ENCODE results near the gene WNT8B.

Gene WNT8B

GRCh38 chr10:100508691-100509150 is 45.9 kb downstream of the WNT8B start:
- H2AFZ ChIP-seq (ENCODE audit: low read depth, low read length, severe bottlenecking) = no peak overlapping the region
- H3K9ac ChIP-seq (ENCODE audit: low read length) = no peak overlapping the region
- H3K79me2 ChIP-seq (ENCODE audit: insufficient read depth, low read length) = no peaks in the 10 kb centered on the region
- H3F3A ChIP-seq (ENCODE audit: insufficient read depth) = no peaks in the 10 kb centered on the region; the same call in 1 of the 2 replicates
- H4K20me1 ChIP-seq (ENCODE audit: low read depth, low read length) = no peaks in the 10 kb centered on the region
- H3K4me2 ChIP-seq (ENCODE audit: low read depth, low read length, poor library complexity, severe bottlenecking) = no peak overlapping the region
- H3K27me3 ChIP-seq (ENCODE audit: low read length) = no peaks in the 10 kb centered on the region
- TF ChIP-seq EZH2phosphoT487 (conservative IDR thresholded peaks at IDR 0.05; ENCODE audit: low read length) (no peak), CTCF (IDR thresholded peaks at IDR 0.05; ENCODE audit: insufficient read depth, low read length, poor library complexity, severe bottlenecking) (peak; percentile 37)
- no peak overlapping the region for H3K4me3 ChIP-seq (ENCODE audit: insufficient read depth, low read length, poor library complexity, severe bottlenecking)
- no peak overlapping the region for H3K27ac ChIP-seq (ENCODE audit: low read depth, low read length)
- no peaks in the 10 kb centered on the region for H3K9me3 ChIP-seq (ENCODE audit: insufficient read depth, low read length)
- no peaks in the 10 kb centered on the region for H3K36me3 ChIP-seq (ENCODE audit: low read length)
- no peaks in the 10 kb centered on the region for H3K9me2 ChIP-seq (replicated peaks; ENCODE audit: insufficient read depth, low read length)

DNA sequence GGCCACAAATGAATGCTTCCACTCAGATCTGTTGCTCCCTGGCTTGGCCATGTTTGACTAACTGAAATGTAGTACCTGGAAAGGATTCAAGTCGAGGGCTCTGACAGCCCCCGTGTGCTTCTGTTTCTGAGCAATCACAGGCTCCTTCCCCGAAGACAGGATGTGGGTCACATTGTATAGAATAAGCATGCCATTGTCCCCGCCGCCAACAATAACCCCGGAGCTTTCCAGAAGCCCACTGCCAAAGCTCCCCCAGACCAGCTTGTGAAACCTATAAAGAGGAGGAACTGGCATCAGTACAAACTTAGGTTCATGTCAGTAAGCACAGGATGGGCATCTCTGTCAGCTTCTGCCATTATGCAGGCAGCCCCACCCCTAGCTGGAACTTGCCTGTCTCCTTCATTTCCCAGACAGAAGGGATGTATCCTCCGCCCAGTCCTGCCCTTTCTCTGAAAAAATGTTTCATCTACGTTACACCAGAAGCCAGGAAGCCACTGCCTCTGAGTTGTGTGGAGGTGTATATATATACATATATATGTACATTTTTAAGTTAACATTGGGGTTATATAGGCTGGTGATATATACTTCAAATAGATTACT is 46.5 kb downstream of the WNT8B start:
- Histone ChIP-seq H3K9me3 (ENCODE audit: insufficient read depth, low read length) (no peaks in the 10 kb centered on the region), H2AFZ (ENCODE audit: low read depth, low read length, severe bottlenecking) (no peak overlapping the region), H3K9me2 (replicated peaks; ENCODE audit: insufficient read depth, low read length) (no peaks in the 10 kb centered on the region), H3K4me3 (ENCODE audit: insufficient read depth, low read length, poor library complexity, severe bottlenecking) (no peak overlapping the region), H3K9ac (ENCODE audit: low read length) (no peak overlapping the region), H3K36me3 (ENCODE audit: low read length) (no peaks in the 10 kb centered on the region), H3F3A (ENCODE audit: insufficient read depth) (no peaks in the 10 kb centered on the region; the same call in 1 of the 2 replicates), H3K27me3 (ENCODE audit: low read length) (no peaks in the 10 kb centered on the region), H3K79me2 (ENCODE audit: insufficient read depth, low read length) (no peaks in the 10 kb centered on the region), H3K4me2 (ENCODE audit: low read depth, low read length, poor library complexity, severe bottlenecking) (no peak overlapping the region), H3K27ac (ENCODE audit: low read depth, low read length) (no peak overlapping the region), H4K20me1 (ENCODE audit: low read depth, low read length) (no peaks in the 10 kb centered on the region)
- no peak for TF ChIP-seq EZH2phosphoT487 (conservative IDR thresholded peaks at IDR 0.05; ENCODE audit: low read length)
- TF ChIP-seq CTCF (IDR thresholded peaks at IDR 0.05; ENCODE audit: insufficient read depth, low read length, poor library complexity, severe bottlenecking) = no peak

DNA sequence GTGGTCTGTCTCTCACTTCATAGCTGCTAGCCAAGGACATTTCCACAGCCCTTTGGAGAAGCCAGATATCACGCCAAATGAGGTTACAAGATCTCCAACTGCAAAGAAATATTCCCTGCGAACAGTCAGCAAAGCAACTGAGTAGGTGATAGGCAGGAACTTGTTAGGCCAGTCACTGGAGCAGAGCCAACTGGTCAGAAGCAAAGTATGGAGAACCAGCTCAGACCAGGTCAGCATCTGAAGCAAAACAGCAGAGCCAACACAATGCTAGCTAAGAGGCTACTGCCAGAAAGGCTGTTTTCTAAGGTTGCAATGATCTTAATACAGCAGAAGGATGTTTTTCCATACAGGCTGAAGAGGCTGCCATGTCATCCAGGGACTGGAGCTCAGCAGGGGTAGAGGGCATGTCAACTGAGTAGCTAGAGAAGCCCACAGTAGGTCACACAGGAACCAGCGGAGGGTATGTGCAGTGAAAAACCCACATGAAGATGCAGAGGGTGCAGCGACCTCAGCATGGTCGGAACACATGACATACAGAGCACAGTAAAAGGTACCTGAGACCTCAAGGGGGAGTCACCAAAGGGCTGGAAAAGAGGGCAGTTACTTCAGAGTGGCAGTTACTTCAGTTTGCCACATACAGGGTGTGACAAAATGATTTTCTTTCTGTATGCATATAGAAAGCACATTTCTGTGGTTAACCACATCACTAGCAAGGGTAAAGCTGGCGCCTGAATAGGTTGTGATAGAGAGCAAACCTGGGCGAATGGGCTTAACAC is 47.9 kb downstream of the WNT8B start:
- H3K79me2 ChIP-seq (ENCODE audit: insufficient read depth, low read length) = no peaks in the 10 kb centered on the region
- no peak overlapping the region for H3K4me3 ChIP-seq (ENCODE audit: insufficient read depth, low read length, poor library complexity, severe bottlenecking)
- no peak overlapping the region for H3K4me2 ChIP-seq (ENCODE audit: low read depth, low read length, poor library complexity, severe bottlenecking)
- no peak overlapping the region for H2AFZ ChIP-seq (ENCODE audit: low read depth, low read length, severe bottlenecking)
- H3F3A ChIP-seq (ENCODE audit: insufficient read depth) = no peaks in the 10 kb centered on the region; the same call in 1 of the 2 replicates
- no peak overlapping the region for H3K9ac ChIP-seq (ENCODE audit: low read length)
- H3K9me2 ChIP-seq (replicated peaks; ENCODE audit: insufficient read depth, low read length) = no peaks in the 10 kb centered on the region
- no peaks in the 10 kb centered on the region for H3K36me3 ChIP-seq (ENCODE audit: low read length)
- no peaks in the 10 kb centered on the region for H3K9me3 ChIP-seq (ENCODE audit: insufficient read depth, low read length)
- H4K20me1 ChIP-seq (ENCODE audit: low read depth, low read length) = no peaks in the 10 kb centered on the region
- no peaks in the 10 kb centered on the region for H3K27me3 ChIP-seq (ENCODE audit: low read length)
- TF ChIP-seq CTCF (IDR thresholded peaks at IDR 0.05; ENCODE audit: insufficient read depth, low read length, poor library complexity, severe bottlenecking) = no peak
- no peak for TF ChIP-seq EZH2phosphoT487 (conservative IDR thresholded peaks at IDR 0.05; ENCODE audit: low read length)
- H3K27ac ChIP-seq (ENCODE audit: low read depth, low read length) = no peak overlapping the region

Data from SU-DHL-6 (cell line).